Measurements from ENCODE around the gene DEPDC4.

- TF ChIP-seq CTCF (IDR thresholded peaks at IDR 0.05) = no peak
- no peak for TF ChIP-seq POLR2A (IDR thresholded peaks at IDR 0.05)
Measured at GRCh38 chr12:100254876-100255275, 12.0 kb downstream of the DEPDC4 start.
